NCI-H82 treated with DMSO at 0.1 percent for 48 hours (cell line): Measurements from ENCODE around the gene P2RY8.
"Not testable (repeated sequence)": the region's sequence is repeated elsewhere in the genome, so short reads cannot be mapped to it uniquely, and the experiment has no call there.

Source experiments
- DNase-seq: peaks from one replicate; lab custom pipeline; 2025; ENCODE audit not compliant: unreplicated experiment; lab: John Stamatoyannopoulos, UW

The P2RY8 gene

DNA sequence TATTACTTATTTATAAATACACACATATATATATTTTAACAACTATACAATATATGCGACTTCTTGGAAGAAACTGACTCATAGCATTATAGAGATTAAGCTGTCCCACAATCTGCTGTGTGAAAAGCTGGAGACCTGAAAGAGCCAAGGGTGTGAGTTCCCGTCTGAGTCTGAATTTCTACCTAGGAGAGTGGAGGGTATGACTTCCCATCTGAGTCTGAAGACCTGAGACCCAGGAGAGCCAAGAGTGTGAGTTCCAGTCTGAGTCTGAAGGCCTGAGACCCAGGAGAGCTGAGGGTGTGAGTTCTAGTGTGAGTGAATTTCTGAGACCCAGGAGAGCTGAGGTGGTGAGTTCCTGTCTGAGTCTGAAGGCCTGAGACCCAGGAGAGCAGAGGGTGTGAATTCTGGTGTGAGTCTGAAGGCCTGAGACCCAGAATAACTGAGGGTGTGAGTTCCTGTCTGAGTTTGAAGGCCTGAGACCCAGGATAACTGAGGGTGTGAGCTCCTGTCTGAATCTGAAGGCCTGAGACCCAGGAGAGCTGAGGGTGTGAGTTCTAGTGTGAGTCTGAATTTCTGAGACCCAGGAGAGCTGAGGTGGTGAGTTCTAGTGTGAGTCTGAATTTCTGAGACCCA is 8.9 kb upstream of the P2RY8 start:
- no peak for DNase-seq

DNA sequence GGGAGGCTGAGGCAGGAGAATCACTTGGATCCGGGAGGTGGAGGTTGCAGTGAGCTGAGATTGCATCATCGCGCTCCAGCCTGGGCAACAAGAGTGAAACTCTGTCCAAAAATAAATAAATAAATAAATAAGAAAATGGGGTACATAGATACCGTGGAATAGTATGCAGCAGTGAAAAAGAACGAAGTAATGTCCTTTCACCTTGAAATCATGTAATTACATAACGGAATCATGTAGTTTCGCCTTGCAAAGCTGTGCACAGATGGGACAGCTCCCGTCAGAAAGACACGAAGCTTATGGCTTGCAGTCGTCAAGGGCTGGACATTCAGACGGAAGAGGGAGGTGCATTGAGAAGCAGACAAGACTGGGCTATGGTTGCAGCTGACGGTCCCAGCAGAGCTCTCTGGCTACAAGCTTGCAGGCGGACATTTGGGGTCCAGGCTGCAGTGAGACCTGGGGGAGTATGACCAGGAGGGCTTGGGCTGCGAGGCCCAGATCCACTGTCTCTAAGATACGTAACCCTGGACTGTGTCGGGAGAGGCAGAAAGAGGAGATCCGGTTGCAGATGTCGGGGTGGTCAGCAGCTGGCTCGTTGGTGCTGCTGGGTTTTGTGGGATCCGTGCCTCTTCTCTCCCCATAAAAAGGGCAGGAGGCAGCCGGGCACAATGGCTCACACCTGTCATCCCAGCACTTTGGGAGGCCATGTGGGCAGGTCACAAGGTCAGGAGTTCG is 6.2 kb upstream of the P2RY8 start:
- DNase-seq = no peak

DNA sequence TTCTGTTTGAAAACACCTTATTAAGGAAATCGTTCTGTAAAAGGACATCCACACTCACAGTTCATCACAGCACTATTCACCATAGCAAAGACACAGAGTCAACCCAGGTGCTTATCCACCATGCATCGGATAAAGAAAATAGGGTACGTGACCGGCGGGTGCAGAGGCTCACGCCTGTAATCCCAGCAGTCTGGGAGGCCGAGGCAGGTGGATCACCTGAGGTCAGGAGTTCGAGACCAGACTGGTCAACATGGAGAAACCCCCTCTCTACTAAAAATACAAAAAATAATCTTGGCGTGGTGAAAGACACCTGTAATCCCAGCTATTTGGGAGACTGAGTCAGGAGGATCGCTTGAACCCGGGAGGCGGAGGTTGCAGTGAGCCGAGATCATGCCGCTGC is 2.2 kb upstream of the P2RY8 start:
- DNase-seq = not testable (repeated sequence)

DNA sequence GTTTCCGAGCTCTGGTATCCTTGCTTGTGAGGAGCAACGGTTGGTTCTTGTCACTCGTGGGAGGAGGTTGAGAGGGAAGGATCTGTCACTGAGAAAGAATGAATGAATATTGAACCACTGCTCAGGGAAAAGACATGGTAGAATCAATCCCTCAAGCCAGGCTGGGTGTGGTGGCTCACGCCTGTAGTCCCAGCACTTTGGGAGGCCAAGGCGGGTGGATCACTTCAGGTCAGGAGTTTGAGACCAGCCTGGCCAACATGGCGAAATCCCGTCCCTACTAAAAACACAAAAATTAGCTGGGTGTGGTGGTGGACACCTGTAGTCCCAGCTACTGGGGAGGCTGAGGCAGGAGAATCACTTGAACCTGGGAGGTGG is 718 bp upstream of the P2RY8 start:
- DNase-seq = not testable (repeated sequence)

DNA sequence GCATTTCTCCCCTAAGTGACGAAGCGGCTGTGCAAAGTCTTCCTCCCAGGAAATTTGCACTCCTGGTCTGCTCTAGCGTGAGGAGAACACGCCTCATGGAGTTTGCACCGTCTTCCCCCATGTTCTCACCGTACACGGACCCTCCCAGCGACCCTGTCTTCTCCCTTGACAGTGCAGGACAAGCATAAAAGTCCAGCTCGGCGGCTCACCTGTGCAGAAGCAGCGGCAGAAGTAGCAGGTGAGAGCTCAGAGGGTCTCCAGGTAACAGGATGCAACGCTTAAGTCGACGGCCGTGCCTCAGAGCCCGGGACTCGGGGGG is 314 bp downstream of the P2RY8 start:
- no peak for DNase-seq

DNA sequence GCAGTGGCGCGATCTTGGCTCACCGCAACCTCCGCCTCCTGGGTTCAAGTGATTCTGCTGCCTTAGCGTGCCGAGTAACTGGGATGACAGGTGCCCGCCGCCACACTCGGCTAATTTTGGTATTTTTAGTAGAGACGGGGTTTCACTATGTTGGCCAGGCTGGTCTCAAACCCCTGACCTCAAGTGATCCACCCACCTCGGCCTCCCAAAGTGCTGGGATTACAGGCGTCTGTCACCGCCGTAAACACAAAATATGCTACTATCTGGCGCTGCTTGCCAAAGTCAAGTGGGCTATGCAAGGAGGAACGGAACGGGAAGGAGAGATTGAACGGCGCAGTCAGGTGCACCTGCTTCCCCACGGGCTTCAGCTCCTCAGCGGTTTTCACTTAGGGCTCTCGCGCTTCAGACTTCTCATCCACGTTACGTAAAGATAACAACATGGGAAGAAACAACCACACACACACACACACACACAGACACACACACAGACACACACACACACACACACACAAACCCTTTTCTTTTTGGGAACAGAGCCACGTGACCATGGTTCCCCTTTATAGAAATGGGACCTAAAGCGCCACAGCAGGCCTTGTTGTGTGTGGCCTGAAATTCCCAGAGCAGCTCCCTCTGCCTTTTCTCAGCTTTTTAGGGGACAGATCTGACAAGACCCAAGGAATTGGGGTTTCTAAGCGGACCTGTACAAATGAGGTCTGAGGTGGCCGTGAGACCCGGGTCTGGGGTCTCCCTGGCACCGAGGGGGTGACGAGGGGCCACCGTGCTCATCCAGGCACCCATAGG is 1.5 kb downstream of the P2RY8 start:
- no peak for DNase-seq

DNA sequence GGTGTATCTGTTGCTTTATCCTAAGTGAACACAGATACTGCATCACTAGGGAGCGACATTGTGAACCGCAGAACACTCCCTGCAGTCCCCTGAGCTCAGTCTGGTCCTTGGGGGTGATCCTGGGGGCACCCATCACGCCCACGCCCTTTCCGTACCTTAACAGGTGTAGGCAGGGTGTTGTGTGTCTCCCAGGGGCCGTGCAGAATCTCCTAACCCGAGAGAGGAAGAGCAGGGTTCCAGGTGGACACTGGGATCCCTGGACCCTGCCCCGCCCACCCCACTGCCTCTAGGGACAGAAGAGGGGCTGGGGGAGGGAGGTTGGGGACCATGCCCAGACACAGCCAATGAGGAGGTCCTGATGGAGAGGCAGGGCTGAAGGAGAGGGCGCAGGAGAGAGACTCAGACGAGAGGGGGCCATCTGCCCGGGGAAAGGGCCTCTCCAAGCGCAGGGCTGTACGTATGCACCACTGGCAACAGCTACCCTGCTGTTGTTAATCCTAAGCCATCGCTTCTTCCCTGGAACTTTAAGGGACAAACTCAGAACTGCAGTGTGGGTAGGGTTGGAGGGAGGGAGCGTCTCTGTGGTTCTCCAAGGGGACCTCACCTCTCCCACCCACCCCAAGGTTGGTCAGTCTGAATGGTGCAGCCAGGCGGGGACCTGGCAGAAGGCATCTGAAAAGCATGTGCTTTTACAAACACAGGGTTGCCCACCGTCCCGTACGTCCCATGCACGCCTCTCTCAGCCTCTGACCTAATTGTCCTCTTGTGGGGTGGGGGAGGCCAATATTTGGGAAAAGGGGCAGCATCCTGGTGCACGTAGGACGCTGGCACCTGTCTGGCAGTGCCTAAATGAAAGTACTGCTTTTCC is 2.5 kb downstream of the P2RY8 start:
- DNase-seq = peak; percentile 1

DNA sequence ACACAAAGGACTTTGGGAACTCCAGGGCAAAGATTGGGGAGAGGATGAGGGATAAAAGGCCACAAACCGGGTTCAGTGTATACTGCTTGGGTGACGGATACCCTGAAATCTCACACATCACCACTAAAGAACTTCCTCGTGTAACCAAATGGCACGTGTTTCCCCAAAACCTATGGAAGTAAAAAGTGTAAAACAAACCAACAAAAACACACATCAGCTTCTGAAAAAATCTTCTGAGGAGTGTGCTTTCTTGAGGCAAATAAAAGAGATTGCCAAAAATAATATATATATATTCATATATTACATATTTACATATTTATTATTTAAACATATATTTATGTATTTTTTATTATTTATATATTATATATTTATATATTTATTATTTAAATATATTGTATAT is 3.9 kb downstream of the P2RY8 start:
- no peak for DNase-seq

DNA sequence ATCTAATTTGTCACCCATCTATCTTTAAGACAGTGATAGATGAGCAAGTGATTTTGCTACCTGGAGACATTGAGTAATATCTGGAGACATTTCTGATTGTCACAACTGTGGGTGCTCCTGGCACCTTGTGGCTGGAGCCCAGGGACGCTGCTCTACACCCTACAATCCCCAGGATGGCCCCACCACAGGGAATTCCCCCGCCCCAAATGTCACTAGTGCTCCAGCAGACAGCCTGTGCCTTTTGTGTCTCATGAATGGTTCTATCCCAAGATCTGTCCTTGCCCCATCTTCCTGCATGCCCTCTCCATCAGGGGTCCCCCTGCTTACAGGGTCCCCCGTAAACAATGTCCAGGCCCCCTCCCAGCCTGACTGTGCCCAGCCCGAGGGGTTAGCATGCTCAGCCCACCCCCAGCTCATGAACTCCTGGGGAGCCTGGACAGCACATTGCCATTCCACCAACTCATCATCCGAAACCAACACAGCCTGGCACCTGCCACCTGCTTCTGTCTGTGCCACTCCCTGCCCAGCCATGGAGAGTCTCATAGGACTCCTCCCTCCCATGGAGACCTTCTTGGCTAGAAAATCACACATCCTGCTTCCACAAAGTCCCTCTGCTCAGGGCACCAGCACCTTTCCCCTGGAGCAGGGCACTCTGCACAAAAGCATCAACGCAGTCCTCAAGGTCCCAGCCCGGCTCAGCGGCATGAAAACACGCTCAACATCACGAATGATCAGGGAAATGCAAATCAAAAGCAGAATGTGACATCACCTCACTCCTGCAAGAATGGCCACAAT is 5.7 kb downstream of the P2RY8 start:
- no peak for DNase-seq

DNA sequence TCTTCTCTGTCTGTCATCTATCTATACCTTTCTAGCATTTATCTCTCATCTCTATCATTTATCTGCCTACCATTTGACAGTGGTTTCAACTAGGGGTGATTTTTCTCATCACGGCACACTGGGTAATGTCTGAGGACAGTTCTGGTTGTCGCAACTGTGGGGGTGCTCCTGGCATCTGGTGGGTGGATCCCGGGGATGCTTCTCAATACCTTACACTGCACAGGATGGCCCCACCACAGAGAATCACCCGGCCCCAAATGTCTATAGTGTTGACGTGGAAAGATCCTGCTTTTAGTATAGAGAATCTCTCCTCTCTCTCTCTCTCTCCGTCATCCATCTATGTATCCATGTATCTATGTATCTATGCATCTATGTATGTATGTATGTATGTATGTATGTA is 7.2 kb downstream of the P2RY8 start:
- DNase-seq = no peak

DNA sequence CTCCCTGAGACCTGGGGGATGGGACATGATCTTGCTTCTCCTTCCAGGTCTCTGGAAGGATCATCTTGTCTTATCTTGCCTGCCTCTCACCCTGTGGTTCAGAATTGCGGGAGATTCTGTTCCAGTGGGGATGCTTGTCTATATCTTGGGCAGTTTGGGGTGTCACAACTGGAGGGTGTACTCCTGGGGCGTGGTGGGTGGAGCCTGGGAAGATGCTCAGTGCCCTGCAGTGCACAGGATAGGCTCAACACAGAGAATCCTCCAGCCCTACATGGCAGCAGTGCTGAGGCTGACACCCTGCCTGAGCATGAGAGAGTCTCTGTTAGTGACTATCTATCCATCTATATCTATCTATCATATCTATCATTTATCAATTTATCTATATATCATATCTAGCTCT is 7.7 kb downstream of the P2RY8 start:
- no peak for DNase-seq

DNA sequence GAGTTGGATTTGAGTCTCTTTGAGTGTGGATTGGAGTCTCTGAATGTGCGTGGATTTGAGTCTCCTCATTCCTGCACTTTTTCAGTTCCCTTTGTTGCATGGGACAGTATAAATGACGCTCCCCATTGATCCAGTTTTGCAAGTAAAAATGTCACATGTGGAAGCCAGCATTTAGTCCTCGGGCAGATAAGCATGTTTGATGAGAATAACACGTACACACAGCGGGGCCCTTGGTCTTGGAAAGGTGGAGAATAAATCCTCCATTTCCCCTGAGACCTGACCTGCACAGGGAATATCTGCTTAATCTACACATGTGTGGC is 8.1 kb downstream of the P2RY8 start:
- no peak for DNase-seq

DNA sequence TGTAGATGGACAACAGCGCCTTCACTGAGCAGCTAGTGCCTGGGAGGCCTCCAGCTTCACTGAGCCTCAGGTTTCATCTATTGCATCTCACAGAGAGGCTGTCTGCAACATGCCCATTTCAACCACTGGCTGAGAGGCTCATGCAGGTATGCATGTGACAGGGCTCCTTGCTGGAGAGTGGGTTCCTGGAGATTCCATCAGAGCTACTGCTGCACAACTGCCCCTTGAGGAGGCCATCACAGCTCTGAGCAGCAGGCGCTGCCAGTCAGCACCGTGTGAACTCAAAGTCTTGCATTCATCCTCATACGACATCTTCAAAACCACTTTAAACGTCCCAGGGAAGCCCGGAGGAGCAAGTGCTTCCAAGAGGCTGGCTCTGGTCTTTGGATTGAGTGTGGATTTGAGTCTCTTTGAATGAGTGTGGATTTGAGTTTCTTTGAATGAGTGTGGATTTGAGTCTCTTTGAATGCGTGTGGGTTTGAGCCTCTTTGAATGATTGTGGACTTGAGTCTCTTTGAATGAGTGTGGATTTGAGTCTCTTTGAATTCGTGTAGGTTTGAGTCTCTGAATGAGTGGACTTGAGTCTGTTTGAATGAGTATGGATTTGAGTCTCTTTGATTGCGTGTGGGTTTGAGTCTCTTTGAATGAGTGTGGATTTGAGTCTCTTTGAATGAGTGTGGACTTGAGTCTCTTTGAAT is 8.7 kb downstream of the P2RY8 start:
- no peak for DNase-seq

DNA sequence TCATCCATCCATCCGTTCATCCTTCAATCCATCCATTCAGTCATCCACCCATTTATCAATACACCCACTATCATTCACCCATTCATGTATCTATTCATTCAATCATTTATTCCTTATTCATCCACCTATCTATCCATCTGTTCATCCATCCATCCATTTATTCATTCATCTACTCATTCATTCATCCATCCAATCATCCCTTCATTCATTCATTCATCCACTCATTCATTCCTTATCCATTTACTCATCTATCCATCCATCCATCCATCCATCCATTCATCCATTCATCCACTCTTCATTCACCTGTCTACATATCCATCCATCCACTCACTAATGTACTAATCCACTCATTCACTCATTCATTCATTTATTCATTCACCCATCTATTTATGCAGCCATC is 9.5 kb downstream of the P2RY8 start:
- no peak for DNase-seq

DNA sequence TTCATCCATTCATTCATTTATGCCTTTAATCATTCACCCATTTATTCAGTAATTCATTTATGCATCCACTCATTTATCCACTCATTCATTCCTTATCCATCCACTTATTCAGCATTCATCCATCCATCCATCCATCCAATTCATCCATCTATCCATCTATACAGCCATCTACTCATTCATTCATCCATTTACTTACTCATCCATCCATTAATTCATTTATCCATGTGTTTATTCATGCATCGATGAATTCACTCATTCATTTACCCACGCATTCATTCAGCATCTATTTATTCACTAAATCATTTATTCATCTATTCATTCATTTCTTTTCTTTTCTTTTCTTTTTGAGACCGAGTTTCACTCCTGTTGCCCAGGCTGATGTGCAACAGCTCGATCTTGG is 10.4 kb downstream of the P2RY8 start:
- DNase-seq = no peak

DNA sequence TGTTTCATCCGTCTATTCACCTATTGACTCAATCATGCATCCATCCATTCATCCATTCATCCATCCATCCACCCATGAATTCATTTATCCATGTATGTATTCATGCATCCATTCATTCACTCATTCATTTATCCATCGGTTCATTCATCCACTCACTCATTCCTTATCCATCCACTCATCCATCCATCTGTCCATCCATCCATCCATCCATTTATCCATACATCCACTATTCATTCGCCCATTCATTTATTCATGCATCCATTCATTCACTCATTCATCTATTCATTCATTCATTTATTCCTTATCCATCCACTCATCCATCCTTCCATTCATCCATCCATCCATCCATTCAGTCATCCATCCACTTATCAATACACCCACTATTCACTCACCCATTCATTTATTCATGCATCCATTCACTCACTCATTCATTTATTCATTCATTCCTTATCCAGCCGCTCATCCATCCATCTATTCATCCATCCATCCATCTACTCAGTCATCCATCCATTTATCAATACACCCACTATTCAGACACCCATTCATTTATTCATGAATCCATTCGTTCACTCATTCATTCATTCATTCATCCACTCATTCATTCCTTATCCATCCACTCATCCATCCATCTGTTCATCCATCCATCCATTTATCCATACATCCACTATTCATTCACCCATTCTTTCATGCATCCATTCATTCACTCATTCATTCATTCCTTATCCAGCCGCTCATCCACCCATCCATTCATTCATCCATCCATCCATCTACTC is 11.2 kb downstream of the P2RY8 start:
- no peak for DNase-seq

DNA sequence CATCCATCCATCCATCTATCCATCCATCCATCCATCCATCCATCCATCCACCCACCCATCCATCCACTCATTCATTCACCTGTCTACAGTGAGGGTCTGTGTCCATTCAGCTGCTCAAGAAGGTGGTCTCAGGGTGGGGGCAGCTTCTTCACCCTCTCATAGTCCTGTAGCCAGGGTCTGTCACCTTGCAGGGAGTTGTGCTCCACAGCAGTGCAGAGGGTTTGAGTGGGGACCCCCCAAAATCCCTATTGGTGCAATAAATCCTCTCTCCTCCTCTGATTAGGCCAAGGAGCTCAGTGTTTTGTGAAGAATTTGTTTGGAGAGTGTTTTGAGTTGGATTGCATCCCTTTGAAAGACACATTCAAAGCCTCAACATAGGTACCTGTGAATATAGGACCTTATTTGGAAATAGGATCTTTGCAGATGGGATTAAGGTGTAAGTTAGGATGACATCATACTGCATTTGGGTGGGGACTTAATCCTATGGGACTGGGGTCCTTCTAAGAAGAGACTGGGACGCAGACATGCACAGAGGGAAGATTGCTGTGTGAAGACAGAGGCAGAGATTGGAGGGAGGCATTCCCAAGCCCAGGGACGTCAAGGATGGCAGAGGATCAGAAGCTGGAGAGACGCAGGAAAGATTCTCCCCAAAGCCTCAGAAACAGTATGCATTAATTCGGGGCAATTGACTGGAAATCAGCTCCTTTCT is 12.0 kb downstream of the P2RY8 start:
- no peak for DNase-seq

DNA sequence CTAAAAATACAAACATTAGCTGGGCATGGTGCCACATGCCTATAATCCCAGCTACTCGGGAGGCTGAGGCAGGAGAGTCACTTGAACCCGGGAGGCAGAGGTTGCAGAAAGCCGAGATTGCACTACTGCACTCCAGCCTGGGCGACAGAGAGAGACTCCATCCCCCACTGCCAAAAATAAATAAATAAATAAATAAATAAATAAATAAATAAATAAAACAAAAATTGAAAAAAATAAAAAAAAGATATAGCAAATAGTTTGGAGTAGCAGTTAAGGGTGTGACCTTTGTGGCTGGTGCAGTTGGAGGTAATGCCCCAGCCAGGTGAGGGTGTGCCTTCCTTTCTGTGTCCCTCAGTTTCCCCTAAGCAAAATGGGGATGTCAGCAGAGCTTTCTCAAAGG is 14.1 kb downstream of the P2RY8 start:
- not testable (repeated sequence) for DNase-seq

DNA sequence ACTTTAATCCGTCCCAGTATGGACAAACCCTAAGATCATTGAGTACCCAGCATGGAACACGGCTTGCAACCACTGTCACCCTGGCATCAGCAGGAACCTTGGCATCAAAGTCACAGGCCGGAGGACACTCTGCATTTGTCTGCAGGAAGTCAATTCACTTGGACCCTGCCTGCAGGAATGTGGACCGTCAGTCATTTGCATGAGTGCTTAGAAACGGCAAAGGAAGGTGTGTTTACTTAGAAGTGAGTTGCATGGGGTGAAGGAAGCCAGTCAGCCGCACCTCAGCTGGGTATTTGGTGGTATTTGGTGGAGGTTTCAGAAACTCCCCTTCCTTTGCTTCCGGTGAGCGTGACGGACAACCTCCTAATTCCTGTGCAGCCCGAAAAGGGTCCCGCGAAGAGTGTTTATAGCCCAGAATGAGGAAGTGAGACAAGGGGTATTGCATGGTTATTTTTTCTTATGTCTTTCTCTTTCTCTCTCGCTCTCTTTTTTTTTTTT is 15.5 kb downstream of the P2RY8 start:
- no peak for DNase-seq
